PC-9 (cell line): ENCODE measurements around the gene CD151.

ENCODE experiments used
- EZH2 ChIP-seq: fragments of 200-600 bp; sonication (generic); IDR thresholded peaks from 2 replicates; pipeline ENCODE4 v1.8.0; 2017; ENCODE audit warnings: antibody characterized with exemption, low read depth
- TF ChIP-seq, protein P1 (sequence below): fragments of 200-600 bp; sonication (generic); conservative IDR thresholded peaks from 2 replicates; pipeline ENCODE4 v1.6.1; 2017; ENCODE audit warnings: mixed run types, antibody characterized with exemption, mild to moderate bottlenecking, moderate library complexity

DNA sequence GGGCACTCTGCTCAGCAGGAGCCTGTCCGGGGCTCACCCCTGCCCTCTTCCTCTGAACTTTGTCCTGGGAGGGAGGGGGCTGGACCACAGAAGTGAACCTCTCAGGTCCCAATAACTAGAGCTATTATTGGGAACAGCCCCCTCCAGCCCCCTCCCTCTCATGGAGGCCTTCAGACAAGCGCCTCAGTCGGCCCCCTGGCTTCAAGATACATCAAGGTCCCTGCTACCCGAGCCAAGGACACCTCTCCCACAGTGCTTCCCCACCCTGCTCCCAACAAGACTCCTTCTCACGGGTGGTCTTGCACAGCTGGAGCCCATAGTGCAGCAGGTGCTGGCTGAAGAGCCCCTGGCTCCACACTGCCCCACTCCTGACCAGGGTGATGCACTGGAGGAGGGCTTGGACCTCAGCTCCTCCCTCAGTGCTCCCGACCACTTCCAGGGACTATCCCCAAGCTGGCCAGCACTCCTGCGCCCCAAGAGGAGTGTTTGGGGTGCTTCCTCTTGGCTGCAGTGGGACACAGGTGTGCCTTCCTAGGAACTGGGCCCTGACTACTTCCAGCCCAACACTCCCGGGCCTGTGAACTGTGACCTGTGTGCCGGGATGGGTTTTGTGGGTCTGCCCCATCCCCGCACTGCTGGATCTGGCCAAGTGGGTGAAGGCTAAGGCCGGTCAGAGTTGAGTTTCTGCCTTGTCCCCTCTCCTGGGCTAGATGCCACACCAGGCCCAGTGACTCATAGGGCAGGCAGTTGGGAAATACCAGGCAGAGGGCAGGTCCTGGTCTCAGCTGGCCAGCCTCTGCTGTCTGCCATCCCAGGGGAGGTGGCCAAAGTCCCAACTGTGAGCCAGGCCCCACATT, 11.9 kb upstream of the CD151 start:
- TF ChIP-seq, protein P1, sequence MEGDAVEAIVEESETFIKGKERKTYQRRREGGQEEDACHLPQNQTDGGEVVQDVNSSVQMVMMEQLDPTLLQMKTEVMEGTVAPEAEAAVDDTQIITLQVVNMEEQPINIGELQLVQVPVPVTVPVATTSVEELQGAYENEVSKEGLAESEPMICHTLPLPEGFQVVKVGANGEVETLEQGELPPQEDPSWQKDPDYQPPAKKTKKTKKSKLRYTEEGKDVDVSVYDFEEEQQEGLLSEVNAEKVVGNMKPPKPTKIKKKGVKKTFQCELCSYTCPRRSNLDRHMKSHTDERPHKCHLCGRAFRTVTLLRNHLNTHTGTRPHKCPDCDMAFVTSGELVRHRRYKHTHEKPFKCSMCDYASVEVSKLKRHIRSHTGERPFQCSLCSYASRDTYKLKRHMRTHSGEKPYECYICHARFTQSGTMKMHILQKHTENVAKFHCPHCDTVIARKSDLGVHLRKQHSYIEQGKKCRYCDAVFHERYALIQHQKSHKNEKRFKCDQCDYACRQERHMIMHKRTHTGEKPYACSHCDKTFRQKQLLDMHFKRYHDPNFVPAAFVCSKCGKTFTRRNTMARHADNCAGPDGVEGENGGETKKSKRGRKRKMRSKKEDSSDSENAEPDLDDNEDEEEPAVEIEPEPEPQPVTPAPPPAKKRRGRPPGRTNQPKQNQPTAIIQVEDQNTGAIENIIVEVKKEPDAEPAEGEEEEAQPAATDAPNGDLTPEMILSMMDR: no peak
- no peak for TF ChIP-seq EZH2
